Measurements from ENCODE around the gene FAXC. TPM values are rescaled to one million over a fixed set of nuclear protein-coding genes. Genes with fewer than 3 reads are reported as not detected.

Gene FAXC
- total RNA-seq, 1 donor = 0.54 TPM

DNA sequence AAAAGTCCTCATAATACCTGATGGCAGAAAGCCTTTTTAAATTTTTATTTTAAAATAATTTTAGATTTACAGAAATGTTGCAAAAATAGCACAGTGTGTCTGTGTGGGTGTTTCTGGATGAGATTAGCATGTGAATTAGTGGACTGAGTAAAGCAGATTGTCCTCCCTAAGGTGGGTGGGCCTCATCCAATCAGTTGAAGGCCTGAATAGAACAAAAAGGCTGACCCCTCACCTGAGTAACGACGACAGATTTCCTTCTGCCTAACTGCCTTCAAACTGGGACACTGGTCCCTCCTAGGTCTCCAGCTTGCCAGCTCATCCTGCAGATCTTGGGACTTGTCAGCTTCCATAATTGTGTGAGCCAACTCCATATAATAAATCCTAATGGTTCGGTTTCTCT lies 54.2 kb downstream of the FAXC start:
- H3K4me3 ChIP-seq (ENCODE audit: low read depth, low read length) = no peak overlapping the region
- TF ChIP-seq, protein P1, sequence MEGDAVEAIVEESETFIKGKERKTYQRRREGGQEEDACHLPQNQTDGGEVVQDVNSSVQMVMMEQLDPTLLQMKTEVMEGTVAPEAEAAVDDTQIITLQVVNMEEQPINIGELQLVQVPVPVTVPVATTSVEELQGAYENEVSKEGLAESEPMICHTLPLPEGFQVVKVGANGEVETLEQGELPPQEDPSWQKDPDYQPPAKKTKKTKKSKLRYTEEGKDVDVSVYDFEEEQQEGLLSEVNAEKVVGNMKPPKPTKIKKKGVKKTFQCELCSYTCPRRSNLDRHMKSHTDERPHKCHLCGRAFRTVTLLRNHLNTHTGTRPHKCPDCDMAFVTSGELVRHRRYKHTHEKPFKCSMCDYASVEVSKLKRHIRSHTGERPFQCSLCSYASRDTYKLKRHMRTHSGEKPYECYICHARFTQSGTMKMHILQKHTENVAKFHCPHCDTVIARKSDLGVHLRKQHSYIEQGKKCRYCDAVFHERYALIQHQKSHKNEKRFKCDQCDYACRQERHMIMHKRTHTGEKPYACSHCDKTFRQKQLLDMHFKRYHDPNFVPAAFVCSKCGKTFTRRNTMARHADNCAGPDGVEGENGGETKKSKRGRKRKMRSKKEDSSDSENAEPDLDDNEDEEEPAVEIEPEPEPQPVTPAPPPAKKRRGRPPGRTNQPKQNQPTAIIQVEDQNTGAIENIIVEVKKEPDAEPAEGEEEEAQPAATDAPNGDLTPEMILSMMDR (IDR thresholded peaks at IDR 0.05; ENCODE audit: insufficient read depth, low read length) = no peak
- no peak for DNase-seq (ENCODE audit: low read depth)

DNA sequence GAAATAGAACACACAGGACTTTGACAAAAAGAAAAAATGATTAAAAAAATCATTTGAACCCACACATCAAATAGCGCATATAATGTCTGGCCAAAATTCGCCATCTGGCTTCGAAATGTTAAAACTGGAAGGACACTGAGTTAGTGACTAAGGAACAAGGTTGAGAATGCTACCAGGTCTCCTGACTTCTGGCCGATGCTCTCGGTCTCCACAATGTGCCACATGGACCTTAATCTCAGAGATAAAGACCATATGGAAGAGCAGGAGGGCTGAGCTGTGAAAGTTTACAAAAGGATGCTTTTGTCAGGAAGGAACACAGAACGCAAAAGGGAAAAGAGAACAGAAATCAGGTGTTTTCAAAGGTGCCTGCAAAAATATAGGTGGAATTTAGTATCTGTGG lies 54.7 kb downstream of the FAXC start:
- TF ChIP-seq, protein P1 (IDR thresholded peaks at IDR 0.05; ENCODE audit: insufficient read depth, low read length) = no peak
- H3K4me3 ChIP-seq (ENCODE audit: low read depth, low read length) = no peak overlapping the region
- DNase-seq (ENCODE audit: low read depth) = no peak

DNA sequence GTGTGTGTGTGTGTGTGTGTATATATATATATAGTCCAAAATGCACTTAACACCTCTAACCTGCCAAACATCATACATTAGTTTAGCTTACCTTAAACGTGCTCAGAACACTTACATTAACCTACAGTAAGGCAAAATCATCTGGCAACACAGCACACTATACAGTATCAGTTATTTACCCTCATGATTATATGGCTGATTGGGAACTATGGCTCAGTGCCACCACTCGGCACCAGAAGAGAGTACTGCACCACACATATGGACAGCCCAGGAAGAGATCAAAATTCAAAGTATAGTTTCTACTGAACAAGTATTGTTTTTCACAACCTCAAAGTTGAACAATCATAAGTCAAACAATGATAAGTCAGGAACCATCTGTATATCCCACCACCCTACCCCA lies 59.8 kb downstream of the FAXC start:
- DNase-seq (ENCODE audit: low read depth) = no peak
- H3K4me3 ChIP-seq (ENCODE audit: low read depth, low read length) = no peak overlapping the region
- TF ChIP-seq, protein P1 (IDR thresholded peaks at IDR 0.05; ENCODE audit: insufficient read depth, low read length) = no peak

DNA sequence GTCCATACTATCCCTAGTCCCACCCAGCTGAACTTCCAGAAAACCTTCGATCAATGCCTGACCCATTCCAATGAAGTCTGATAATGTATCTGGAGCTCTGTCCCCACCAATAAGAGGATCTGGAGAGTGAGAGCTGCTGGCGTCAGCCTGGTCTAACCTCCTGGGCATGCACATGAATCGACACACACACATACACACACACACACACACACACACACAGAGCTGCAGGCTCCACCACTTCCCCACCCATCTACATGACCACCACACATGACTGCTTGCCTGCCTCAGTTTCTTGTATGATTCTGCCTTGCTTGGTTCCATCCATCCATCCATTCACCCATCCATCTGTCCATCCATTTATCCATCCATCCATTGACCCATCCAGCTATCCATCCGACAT lies 60.8 kb downstream of the FAXC start:
- DNase-seq (ENCODE audit: low read depth) = no peak
- no peak overlapping the region for H3K4me3 ChIP-seq (ENCODE audit: low read depth, low read length)
- TF ChIP-seq, protein P1 (IDR thresholded peaks at IDR 0.05; ENCODE audit: insufficient read depth, low read length) = no peak

DNA sequence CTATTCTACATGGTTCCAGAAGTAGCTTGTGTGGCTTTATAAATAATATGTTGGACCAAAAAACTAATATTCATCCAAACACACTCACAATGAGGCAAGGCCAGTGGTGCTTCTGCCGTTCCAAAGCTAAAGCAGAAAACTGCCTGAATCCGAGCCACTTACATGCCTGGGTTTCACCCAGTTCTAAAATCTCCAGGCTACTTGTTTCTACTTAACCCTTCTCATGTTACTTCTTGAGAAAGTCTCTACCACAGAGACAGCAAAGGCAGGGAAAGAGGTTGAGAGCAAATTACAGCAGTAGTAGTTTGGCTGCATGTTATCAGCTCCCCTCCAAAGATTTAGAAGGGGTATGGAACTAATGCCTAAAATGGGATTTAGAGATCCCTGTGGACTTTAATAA lies 62.0 kb downstream of the FAXC start:
- H3K4me3 ChIP-seq (ENCODE audit: low read depth, low read length) = no peak overlapping the region
- DNase-seq (ENCODE audit: low read depth) = no peak
- TF ChIP-seq, protein P1 (IDR thresholded peaks at IDR 0.05; ENCODE audit: insufficient read depth, low read length) = no peak

DNA sequence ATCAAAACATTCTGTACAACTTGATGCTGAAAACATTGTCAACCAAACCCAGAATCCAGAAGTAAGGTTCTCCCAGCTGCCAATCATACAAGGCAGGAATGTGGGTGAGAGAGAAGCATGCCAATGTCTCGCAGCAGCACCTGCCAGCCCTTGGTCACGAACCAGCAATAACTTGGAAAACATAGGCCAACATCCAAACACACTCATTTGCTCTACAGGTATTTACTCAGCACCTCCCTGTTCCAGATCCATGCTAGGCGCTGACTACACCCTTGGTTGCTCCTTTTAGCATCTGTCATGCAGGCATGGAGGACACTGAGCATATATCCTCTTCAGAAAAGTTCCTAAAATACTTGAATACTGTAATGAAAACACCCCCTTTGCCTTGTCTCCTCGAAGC lies 63.6 kb downstream of the FAXC start:
- no peak overlapping the region for H3K4me3 ChIP-seq (ENCODE audit: low read depth, low read length)
- no peak for DNase-seq (ENCODE audit: low read depth)
- TF ChIP-seq, protein P1 (IDR thresholded peaks at IDR 0.05; ENCODE audit: insufficient read depth, low read length) = no peak

DNA sequence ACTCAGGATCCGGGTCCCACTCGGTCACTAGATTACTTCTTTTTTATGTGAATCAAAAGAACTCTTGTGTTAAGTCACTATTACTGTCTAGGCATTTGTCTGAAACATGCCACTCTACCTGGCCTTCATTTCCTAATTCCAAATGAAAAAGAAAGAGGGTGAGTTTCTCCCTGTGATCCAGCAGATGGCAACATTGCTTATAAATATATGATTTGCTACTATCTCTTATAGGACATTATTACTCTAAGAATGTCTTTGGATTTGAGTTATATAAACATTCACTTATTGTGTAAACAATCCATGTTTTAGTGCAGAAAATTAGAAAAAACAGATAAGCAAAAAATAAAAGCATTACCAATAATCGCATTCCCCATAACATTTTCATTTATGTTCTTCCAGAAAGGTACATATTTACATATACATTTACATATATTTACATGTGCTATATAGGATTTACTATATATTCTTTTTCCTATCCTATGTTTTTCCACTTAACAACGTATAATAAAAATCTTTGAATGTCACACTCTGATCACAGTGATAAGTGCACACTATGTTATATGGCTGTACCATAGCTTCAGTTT lies 66.9 kb downstream of the FAXC start:
- H3K4me3 ChIP-seq (ENCODE audit: low read depth, low read length) = no peak overlapping the region
- DNase-seq (ENCODE audit: low read depth) = peak; percentile 30
- TF ChIP-seq, protein P1 (IDR thresholded peaks at IDR 0.05; ENCODE audit: insufficient read depth, low read length) = peak; percentile 64
